A549 (cell line): Measurements from ENCODE around the gene NPHS1. TPM values are rescaled to one million over a fixed set of nuclear protein-coding genes. Genes with fewer than 3 reads are reported as not detected.

ENCODE experiments used
- ATAC-seq, 2 experiments: fragments of 200-7000 bp in 1 of 2; fragments of >200 bp in 1 of 2; cut with Nextera tagmentation in 1 of 2; cut with Tn5 transposase in 1 of 2; 3 replicates each; pipeline versions ENCODE4 v1.8.0 to v1.9.1; 2018 to 2020; ENCODE audit warnings: mild to moderate bottlenecking in 1 of 2, moderate library complexity in 1 of 2
- CTCF ChIA-PET: fragments of 300-600 bp; sonication (Branson Sonifier 250); formaldehyde crosslinking; extraction: SDS; loops from one replicate; lab custom pipeline; 2021; ENCODE audit warnings: antibody characterized with exemption, inconsistent platforms; lab: Yijun Ruan, JAX
- POLR2A ChIA-PET: fragments of 350-600 bp; formaldehyde crosslinking; extraction: SDS; loops from one replicate; lab custom pipeline; 2021; ENCODE audit warnings: antibody characterized with exemption, inconsistent platforms; lab: Yijun Ruan, JAX
- DNase-seq, 2 experiments: peaks; one replicate each; pipeline versions ENCODE4 v3.0.0 to v3.0.0-alpha.2; 2011 to 2016; ENCODE audit warnings: low read depth in 1 of 2, low spot score in 1 of 2
- FAIRE-seq: peaks from 2 replicates; lab custom pipeline; 2011; peaks lifted over from hg19 to GRCh38; lab: Jason Lieb, UNC
- H3K27ac ChIP-seq, 2 experiments: fragments of >200 bp; sonication (Bioruptor Twin); formaldehyde crosslinking; 3 replicates each; pipeline ENCODE4 v1.5.1; 2016 to 2017
- H3K4me1 ChIP-seq: fragments of >200 bp; sonication (Bioruptor Twin); formaldehyde crosslinking; 3 replicates; pipeline ENCODE4 v1.6.1; 2016
- H3K4me2 ChIP-seq: fragments of >200 bp; sonication (Bioruptor Twin); formaldehyde crosslinking; 3 replicates; pipeline ENCODE4 v1.6.1; 2016
- H3K4me3 ChIP-seq: fragments of >200 bp; sonication (Bioruptor Twin); formaldehyde crosslinking; 3 replicates; pipeline ENCODE4 v1.5.1; 2016
- H3K9me3 ChIP-seq: fragments of >200 bp; sonication (Bioruptor Twin); formaldehyde crosslinking; 3 replicates; pipeline ENCODE4 v1.6.1; 2016
- BCL3 ChIP-seq: fragments of >200 bp; sonication (Bioruptor Twin); formaldehyde crosslinking; IDR thresholded peaks from 3 replicates; pipeline ENCODE4 v1.6.1; 2016
- CBX8 ChIP-seq: fragments of 200-600 bp; sonication (generic); IDR thresholded peaks from 2 replicates; pipeline ENCODE4 v1.6.1; 2016
- CEBPB ChIP-seq, 2 experiments: fragments of >200 bp in 1 of 2; sonication (Bioruptor Twin) in 1 of 2; formaldehyde crosslinking in 1 of 2; IDR thresholded peaks; 2 replicates each; pipeline ENCODE4 v1.6.1; 2012 to 2016
- CHD2 ChIP-seq: fragments of 150-350 bp; IDR thresholded peaks from 2 replicates; pipeline ENCODE4 v1.6.1; 2014; ENCODE audit warnings: low read length; ENCODE audit not compliant: partially characterized antibody
- FOSB ChIP-seq: fragments of 250-450 bp; sonication (Bioruptor Pico); IDR thresholded peaks from 2 replicates; pipeline ENCODE4 v1.5.0; 2020; ENCODE audit warnings: mild to moderate bottlenecking, moderate library complexity
- FOXS1 ChIP-seq: fragments of 250-450 bp; sonication (Bioruptor Pico); IDR thresholded peaks from 2 replicates; pipeline ENCODE4 v1.5.0; 2020; ENCODE audit warnings: mild to moderate bottlenecking, moderate library complexity
- HDAC2 ChIP-seq: fragments of 200-600 bp; sonication (generic); IDR thresholded peaks from 2 replicates; pipeline ENCODE4 v1.6.1; 2016
- HES2 ChIP-seq: fragments of >200 bp; sonication (Bioruptor Twin); formaldehyde crosslinking; IDR thresholded peaks from 2 replicates; pipeline ENCODE4 v1.6.1; 2016
- HEYL ChIP-seq: fragments of 250-450 bp; sonication (Bioruptor Pico); IDR thresholded peaks from 2 replicates; pipeline ENCODE4 v1.8.0; 2021; ENCODE audit warnings: mild to moderate bottlenecking, moderate library complexity
- HMGXB4 ChIP-seq: fragments of 250-450 bp; sonication (Bioruptor Pico); IDR thresholded peaks from 2 replicates; pipeline ENCODE4 v1.5.0; 2021; ENCODE audit warnings: mild to moderate bottlenecking, moderate library complexity, borderline replicate concordance
- HOXB13 ChIP-seq: fragments of 250-450 bp; sonication (Bioruptor Pico); IDR thresholded peaks from 2 replicates; pipeline ENCODE4 v1.5.0; 2020; ENCODE audit warnings: low read depth, mild to moderate bottlenecking, moderate library complexity
- JUNB ChIP-seq: fragments of >200 bp; sonication (Bioruptor Twin); formaldehyde crosslinking; IDR thresholded peaks from 2 replicates; pipeline ENCODE4 v1.6.1; 2016
- KDM1A ChIP-seq: fragments of 200-600 bp; sonication (generic); IDR thresholded peaks from 2 replicates; pipeline ENCODE4 v1.6.1; 2016; ENCODE audit warnings: low read depth, mild to moderate bottlenecking
- MYC ChIP-seq: IDR thresholded peaks from 2 replicates; pipeline ENCODE4 v1.6.1; 2012; ENCODE audit warnings: mild to moderate bottlenecking, inconsistent platforms, low read length, improper control_type of control experiment, borderline replicate concordance
- NFE2L2 ChIP-seq: fragments of 150-350 bp; conservative IDR thresholded peaks from 2 replicates; pipeline ENCODE4 v1.6.1; 2014; ENCODE audit warnings: low read length
- NPAS2 ChIP-seq: fragments of 250-450 bp; sonication (Bioruptor Pico); IDR thresholded peaks from 2 replicates; pipeline ENCODE4 v1.8.0; 2022; ENCODE audit warnings: mild to moderate bottlenecking, moderate library complexity, borderline replicate concordance
- NR3C1 ChIP-seq: fragments of >200 bp; sonication (Bioruptor Twin); formaldehyde crosslinking; IDR thresholded peaks from 3 replicates; pipeline ENCODE4 v1.6.1; 2017
- PHF8 ChIP-seq: fragments of 200-600 bp; sonication (generic); IDR thresholded peaks from 2 replicates; pipeline ENCODE4 v1.6.1; 2016; ENCODE audit warnings: low read depth, mild to moderate bottlenecking, antibody characterized with exemption, moderate library complexity, borderline replicate concordance
- POLR2AphosphoS2 ChIP-seq: conservative IDR thresholded peaks from 2 replicates; pipeline ENCODE4 v1.6.1; 2012; ENCODE audit warnings: low read length, improper control_type of control experiment, inconsistent platforms
- RAD21 ChIP-seq, 2 experiments: fragments of >200 bp in 1 of 2; sonication (Bioruptor Twin) in 1 of 2; formaldehyde crosslinking in 1 of 2; IDR thresholded peaks in 1 of 2; conservative IDR thresholded peaks in 1 of 2; 2 replicates in 1 of 2; 3 replicates in 1 of 2; pipeline ENCODE4 v1.6.1; 2012 to 2018; ENCODE audit warnings: inconsistent platforms in 1 of 2
- RFX5 ChIP-seq: fragments of 450-650 bp; IDR thresholded peaks from 2 replicates; pipeline ENCODE4 v1.7.1; 2014; ENCODE audit warnings: antibody characterized with exemption, mild to moderate bottlenecking, moderate library complexity
- SREBF2 ChIP-seq: fragments of 450-650 bp; IDR thresholded peaks from 2 replicates; pipeline ENCODE4 v1.6.1; 2014; ENCODE audit warnings: mild to moderate bottlenecking, moderate library complexity
- TFCP2L1 ChIP-seq: fragments of 250-450 bp; sonication (Bioruptor Pico); IDR thresholded peaks from 2 replicates; pipeline ENCODE4 v1.5.0; 2021; ENCODE audit warnings: mild to moderate bottlenecking
- TP53 ChIP-seq: fragments of 250-450 bp; sonication (Bioruptor Pico); IDR thresholded peaks from 2 replicates; pipeline ENCODE4 v1.5.0; 2021; ENCODE audit warnings: mild to moderate bottlenecking, moderate library complexity
- USF2 ChIP-seq: fragments of 450-650 bp; IDR thresholded peaks from 2 replicates; pipeline ENCODE4 v1.6.1; 2014; ENCODE audit warnings: antibody characterized with exemption
- ZC3H11A ChIP-seq: fragments of 450-650 bp; IDR thresholded peaks from 2 replicates; pipeline ENCODE4 v1.6.1; 2014; ENCODE audit warnings: antibody characterized with exemption, mild to moderate bottlenecking
- ZNF302 ChIP-seq: fragments of 250-450 bp; sonication (Bioruptor Pico); IDR thresholded peaks from 2 replicates; pipeline ENCODE4 v1.9.0; 2021; ENCODE audit warnings: inconsistent platforms, mild to moderate bottlenecking, moderate library complexity
- WGBS: methylation state at CpG from one replicate; pipeline ENCODE4 v1.1.6; 2017; ENCODE audit errors: missing lambda C conversion rate; 5-methylcytosine and 5-hydroxymethylcytosine counted together
- polyA plus RNA-seq, 4 experiments: library from polyadenylated mRNA; depleted of rRNA in 3 of 4; stranded (reverse); fragments of >200 nt; fragmentation: RNase III in 1 of 4; extraction: RNeasy Plus Mini Kit Qiagen cat#74134 plus additional on column Dnase treatment in 1 of 4; gene quantifications; 2 replicates in 3 of 4; 3 replicates in 1 of 4; pipeline ENCODE4 v1.2.3, GENCODE V29; 2011 to 2017
- TF ChIP-seq, protein P1 (sequence below): fragments of >200 bp; sonication (Bioruptor Twin); formaldehyde crosslinking; IDR thresholded peaks from 3 replicates; pipeline ENCODE4 v1.5.1; 2016
- TF ChIP-seq, protein P2 (sequence below): IDR thresholded peaks from 2 replicates; pipeline ENCODE4 v1.6.1; 2012

The NPHS1 gene
- polyA plus RNA-seq, 2 of the 4 experiments (the other 2 are of a cell fraction) = 0.27 TPM

- no peak overlapping the region for H3K4me2 ChIP-seq
- no peak overlapping the region for H3K27ac ChIP-seq
- no peak overlapping the region for H3K4me3 ChIP-seq
- TF ChIP-seq HES2 = no peak
- TF ChIP-seq HEYL = no peak
- TF ChIP-seq RFX5 = no peak
- no peak for TF ChIP-seq KDM1A
- TF ChIP-seq FOSB (CRISPR knock-in tag) = no peak
- TF ChIP-seq NPAS2 (CRISPR knock-in tag) = no peak
- TF ChIP-seq CHD2 = no peak
- TF ChIP-seq CBX8 = no peak
- TF ChIP-seq ZNF302 = no peak
- no peak for TF ChIP-seq SREBF2
- TF ChIP-seq RAD21 (conservative IDR thresholded peaks at IDR 0.05 in 1 of 2, IDR thresholded peaks at IDR 0.05 in 1 of 2) = no peak
- no peak for TF ChIP-seq MYC
- TF ChIP-seq JUNB = no peak
- no peak for TF ChIP-seq USF2
- no peak for TF ChIP-seq BCL3
- TF ChIP-seq FOXS1 = no peak
- H3K4me1 ChIP-seq = peaks cover 4% of the 10 kb centered on the region; the same call in 1 of the 3 replicates
- ChIA-PET POLR2A (no interaction called here), CTCF (interaction anchor here (0.9 to 5.1 kb wide), 3 partner anchors 11 to 33 kb away, joined by 3 to 23 read pairs (median 6); no protein-coding TSS in a partner anchor)
- ATAC-seq (no peak), FAIRE-seq (no peak), DNase-seq (no peak)
- 70% methylated on average over 24 of the region's 24 CpGs for WGBS
- H3K9me3 ChIP-seq = no peaks in the 10 kb centered on the region
These were observed 8.1 kb upstream of the NPHS1 start for GRCh38 chr19:35860436-35860817.

DNA sequence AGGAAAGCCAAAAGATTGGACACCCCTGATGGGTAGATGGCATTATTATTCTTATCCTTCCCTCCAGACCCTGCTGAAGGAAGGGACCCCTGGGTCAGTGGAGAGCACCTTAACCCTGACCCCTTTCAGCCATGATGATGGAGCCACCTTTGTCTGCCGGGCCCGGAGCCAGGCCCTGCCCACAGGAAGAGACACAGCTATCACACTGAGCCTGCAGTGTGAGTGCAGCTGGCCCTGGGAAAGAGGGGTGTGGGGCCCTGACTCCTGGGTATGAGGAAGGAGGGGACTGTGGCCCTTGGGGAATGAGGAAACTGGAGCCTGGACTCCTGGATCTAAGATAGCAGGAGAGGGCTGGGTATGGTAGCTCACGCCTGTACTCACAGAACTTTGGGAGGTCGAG, 7.1 kb upstream of the NPHS1 start:
- H3K4me1 ChIP-seq = peaks cover 10% of the 10 kb centered on the region; the same call in 2 of the 3 replicates
- FAIRE-seq = no peak
- 58% methylated on average over 4 of the region's 4 CpGs for WGBS
- TF ChIP-seq HDAC2 (no peak), NFE2L2 (no peak), MYC (no peak), PHF8 (no peak), POLR2AphosphoS2 (no peak), FOXS1 (no peak), RAD21 (conservative IDR thresholded peaks at IDR 0.05 in 1 of 2, IDR thresholded peaks at IDR 0.05 in 1 of 2) (no peak), BCL3 (no peak), TFCP2L1 (CRISPR knock-in tag) (no peak), HMGXB4 (CRISPR knock-in tag) (no peak), CEBPB (IDR thresholded peaks at IDR 0.05) (no peak), TP53 (no peak), HOXB13 (CRISPR knock-in tag) (no peak), ZNF302 (no peak), ZC3H11A (no peak), USF2 (no peak), NPAS2 (CRISPR knock-in tag) (no peak), NR3C1 (no peak)
- TF ChIP-seq, protein P1, sequence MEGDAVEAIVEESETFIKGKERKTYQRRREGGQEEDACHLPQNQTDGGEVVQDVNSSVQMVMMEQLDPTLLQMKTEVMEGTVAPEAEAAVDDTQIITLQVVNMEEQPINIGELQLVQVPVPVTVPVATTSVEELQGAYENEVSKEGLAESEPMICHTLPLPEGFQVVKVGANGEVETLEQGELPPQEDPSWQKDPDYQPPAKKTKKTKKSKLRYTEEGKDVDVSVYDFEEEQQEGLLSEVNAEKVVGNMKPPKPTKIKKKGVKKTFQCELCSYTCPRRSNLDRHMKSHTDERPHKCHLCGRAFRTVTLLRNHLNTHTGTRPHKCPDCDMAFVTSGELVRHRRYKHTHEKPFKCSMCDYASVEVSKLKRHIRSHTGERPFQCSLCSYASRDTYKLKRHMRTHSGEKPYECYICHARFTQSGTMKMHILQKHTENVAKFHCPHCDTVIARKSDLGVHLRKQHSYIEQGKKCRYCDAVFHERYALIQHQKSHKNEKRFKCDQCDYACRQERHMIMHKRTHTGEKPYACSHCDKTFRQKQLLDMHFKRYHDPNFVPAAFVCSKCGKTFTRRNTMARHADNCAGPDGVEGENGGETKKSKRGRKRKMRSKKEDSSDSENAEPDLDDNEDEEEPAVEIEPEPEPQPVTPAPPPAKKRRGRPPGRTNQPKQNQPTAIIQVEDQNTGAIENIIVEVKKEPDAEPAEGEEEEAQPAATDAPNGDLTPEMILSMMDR = no peak
- TF ChIP-seq, protein P2, sequence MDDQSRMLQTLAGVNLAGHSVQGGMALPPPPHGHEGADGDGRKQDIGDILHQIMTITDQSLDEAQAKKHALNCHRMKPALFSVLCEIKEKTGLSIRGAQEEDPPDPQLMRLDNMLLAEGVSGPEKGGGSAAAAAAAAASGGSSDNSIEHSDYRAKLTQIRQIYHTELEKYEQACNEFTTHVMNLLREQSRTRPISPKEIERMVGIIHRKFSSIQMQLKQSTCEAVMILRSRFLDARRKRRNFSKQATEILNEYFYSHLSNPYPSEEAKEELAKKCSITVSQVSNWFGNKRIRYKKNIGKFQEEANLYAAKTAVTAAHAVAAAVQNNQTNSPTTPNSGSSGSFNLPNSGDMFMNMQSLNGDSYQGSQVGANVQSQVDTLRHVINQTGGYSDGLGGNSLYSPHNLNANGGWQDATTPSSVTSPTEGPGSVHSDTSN = no peak
- H3K4me2 ChIP-seq = no peak overlapping the region
- DNase-seq = no peak
- ChIA-PET CTCF (interaction anchor here (0.6 to 5.1 kb wide), 3 partner anchors 10 to 495 kb away, joined by 4 to 23 read pairs (median 6); no protein-coding TSS in a partner anchor), POLR2A (no interaction called here)
- no peak overlapping the region for H3K4me3 ChIP-seq
- H3K9me3 ChIP-seq = no peaks in the 10 kb centered on the region
- H3K27ac ChIP-seq = no peak overlapping the region
- no peak for ATAC-seq
